Dermis microvascular lymphatic vessel endothelial cell (primary cell): Measurements from ENCODE around the gene HDAC2. TPM values are rescaled to one million over a fixed set of nuclear protein-coding genes. Genes with fewer than 3 reads are reported as not detected.
A peak's percentile ranks its signal among the peaks of the same experiment; 100 is the strongest.
"Not testable (repeated sequence)": the region's sequence is repeated elsewhere in the genome, so short reads cannot be mapped to it uniquely, and the experiment has no call there.

Source experiments
- DNase-seq, 2 donors: peaks; one replicate each; pipeline versions ENCODE4 v3.0.0 to v3.0.0-alpha.2; 2010; ENCODE audit warnings: low read depth in 2 of 2
- total RNA-seq: library from RNA; depleted of rRNA; stranded (reverse); fragments of >200 nt; gene quantifications from 2 replicates; pipeline ENCODE4 v1.2.1, GENCODE V29; 2014

HDAC2 gene
- total RNA-seq, 1 donor from 2014 or later = 58.5 TPM

GRCh38 chr6:113976806-113977205 is 5.9 kb upstream of the HDAC2 start:
- DNase-seq = no peak

GRCh38 chr6:113971741-113972140 is 793 bp upstream of the HDAC2 start:
- DNase-seq = no peak

- peak; percentile 5 to 68 for DNase-seq
These were observed 802 bp downstream of the HDAC2 start for GRCh38 chr6:113969888-113970804.

GRCh38 chr6:113968472-113968871 is 2.5 kb downstream of the HDAC2 start:
- DNase-seq = no peak

GRCh38 chr6:113967777-113968176 is 3.2 kb downstream of the HDAC2 start:
- DNase-seq = no peak

- no peak for DNase-seq
These were observed 10.2 kb downstream of the HDAC2 start for GRCh38 chr6:113960795-113961194.

- no peak for DNase-seq
These were observed 11.7 kb downstream of the HDAC2 start for GRCh38 chr6:113959235-113959634.

- DNase-seq = no peak
These were observed 16.3 kb downstream of the HDAC2 start for GRCh38 chr6:113954653-113955052.

- no peak for DNase-seq
These were observed 17.6 kb downstream of the HDAC2 start for GRCh38 chr6:113953346-113953745.

GRCh38 chr6:113949499-113949898 is 21.4 kb downstream of the HDAC2 start:
- no peak for DNase-seq

GRCh38 chr6:113944701-113945100 is 26.2 kb downstream of the HDAC2 start:
- no peak for DNase-seq

- DNase-seq = no peak
These were observed 31.1 kb downstream of the HDAC2 start for GRCh38 chr6:113939825-113940224.

- DNase-seq = peak; percentile 73 to 75
These were observed 34.6 kb downstream of the HDAC2 start for GRCh38 chr6:113936093-113936934.

GRCh38 chr6:113934101-113934500 is 36.8 kb downstream of the HDAC2 start:
- DNase-seq = no peak

- DNase-seq = not testable (repeated sequence)
These were observed 39.0 kb downstream of the HDAC2 start for GRCh38 chr6:113931907-113932306.

- no peak for DNase-seq
These were observed 40.8 kb downstream of the HDAC2 start for GRCh38 chr6:113930183-113930582.

- peak; percentile 49 to 75 for DNase-seq
These were observed 43.9 kb downstream of the HDAC2 start for GRCh38 chr6:113927001-113927400.

GRCh38 chr6:113925378-113925777 is 45.6 kb downstream of the HDAC2 start:
- no peak for DNase-seq

GRCh38 chr6:113924312-113924723 is 46.6 kb downstream of the HDAC2 start:
- peak; percentile 70 to 75 for DNase-seq

GRCh38 chr6:113923526-113923925 is 47.4 kb downstream of the HDAC2 start:
- DNase-seq = no peak

- DNase-seq = no peak
These were observed 49.5 kb downstream of the HDAC2 start for GRCh38 chr6:113921299-113921904.
